Hematopoietic multipotent progenitor cell (in vitro differentiated cells): ENCODE results near the gene POGLUT3. TPM values are rescaled to one million over a fixed set of nuclear protein-coding genes. Genes with fewer than 3 reads are reported as not detected.

Experiments used
- total RNA-seq: library from RNA; depleted of rRNA; stranded (reverse); fragments of >200 nt; gene quantifications from one replicate; pipeline ENCODE4 v1.2.3, GENCODE V29; 2012

POGLUT3 gene
- total RNA-seq, 1 donor, result 5.4 TPM

Other genes starting within 250 kb of the POGLUT3 start
- under 0.01 TPM for gene C11orf65, start 30.9 kb downstream of the POGLUT3 start, total RNA-seq
- gene EXPH5, start 95.4 kb upstream of the POGLUT3 start, total RNA-seq, result 1.6 TPM
- gene DDX10, start 166.7 kb upstream of the POGLUT3 start, total RNA-seq, result 13.5 TPM